Daoy (cell line): ENCODE results near the gene SYNGR2. TPM values are rescaled to one million over a fixed set of nuclear protein-coding genes. Genes with fewer than 3 reads are reported as not detected.
"Not testable (repeated sequence)": the region's sequence is repeated elsewhere in the genome, so short reads cannot be mapped to it uniquely, and the experiment has no call there.

ENCODE experiments used
- DNase-seq: peaks from one replicate; pipeline ENCODE4 v3.0.0-alpha.2; 2015; ENCODE audit warnings: low read depth
- total RNA-seq: library from RNA; depleted of rRNA; stranded (reverse); fragments of >200 nt; shearing (Covaris generic); gene quantifications from 2 replicates; pipeline ENCODE4 v1.2.3, GENCODE V29; 2014

Gene SYNGR2
- total RNA-seq, 1 experiment from 2014 or later: 19.4 TPM

GRCh38 chr17:78170692-78171590, 2.6 kb downstream of the SYNGR2 start:
- no peak for DNase-seq

DNA sequence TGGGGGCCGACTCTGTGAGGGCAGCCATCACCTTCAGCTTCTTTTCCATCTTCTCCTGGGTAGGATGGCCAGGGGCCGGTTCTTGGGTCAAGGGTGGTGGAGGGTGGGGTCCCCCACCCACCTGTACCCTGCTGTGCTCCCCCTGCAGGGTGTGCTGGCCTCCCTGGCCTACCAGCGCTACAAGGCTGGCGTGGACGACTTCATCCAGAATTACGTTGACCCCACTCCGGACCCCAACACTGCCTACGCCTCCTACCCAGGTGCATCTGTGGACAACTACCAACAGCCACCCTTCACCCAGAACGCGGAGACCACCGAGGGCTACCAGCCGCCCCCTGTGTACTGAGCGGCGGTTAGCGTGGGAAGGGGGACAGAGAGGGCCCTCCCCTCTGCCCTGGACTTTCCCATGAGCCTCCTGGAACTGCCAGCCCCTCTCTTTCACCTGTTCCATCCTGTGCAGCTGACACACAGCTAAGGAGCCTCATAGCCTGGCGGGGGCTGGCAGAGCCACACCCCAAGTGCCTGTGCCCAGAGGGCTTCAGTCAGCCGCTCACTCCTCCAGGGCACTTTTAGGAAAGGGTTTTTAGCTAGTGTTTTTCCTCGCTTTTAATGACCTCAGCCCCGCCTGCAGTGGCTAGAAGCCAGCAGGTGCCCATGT, 3.3 kb downstream of the SYNGR2 start:
- not testable (repeated sequence) for DNase-seq

DNA sequence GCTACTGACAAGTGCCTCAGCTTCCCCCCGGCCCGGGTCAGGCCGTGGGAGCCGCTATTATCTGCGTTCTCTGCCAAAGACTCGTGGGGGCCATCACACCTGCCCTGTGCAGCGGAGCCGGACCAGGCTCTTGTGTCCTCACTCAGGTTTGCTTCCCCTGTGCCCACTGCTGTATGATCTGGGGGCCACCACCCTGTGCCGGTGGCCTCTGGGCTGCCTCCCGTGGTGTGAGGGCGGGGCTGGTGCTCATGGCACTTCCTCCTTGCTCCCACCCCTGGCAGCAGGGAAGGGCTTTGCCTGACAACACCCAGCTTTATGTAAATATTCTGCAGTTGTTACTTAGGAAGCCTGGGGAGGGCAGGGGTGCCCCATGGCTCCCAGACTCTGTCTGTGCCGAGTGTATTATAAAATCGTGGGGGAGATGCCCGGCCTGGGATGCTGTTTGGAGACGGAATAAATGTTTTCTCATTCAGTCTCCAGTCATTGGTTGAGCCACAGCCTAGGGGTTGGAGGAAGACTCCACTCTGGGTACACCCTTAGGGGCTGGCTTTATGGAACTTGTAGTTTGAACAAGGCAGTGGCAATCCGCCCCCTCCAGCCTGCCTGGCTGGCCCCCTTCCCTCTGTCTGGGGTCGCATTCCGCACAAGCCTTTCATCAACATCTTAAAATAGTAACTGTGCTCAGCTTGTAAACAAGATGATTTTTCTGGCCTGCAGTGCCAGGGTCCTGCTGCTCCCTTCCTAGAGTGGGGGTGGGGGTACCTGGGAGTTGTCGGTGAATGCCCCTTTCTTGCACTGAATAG, 4.1 kb downstream of the SYNGR2 start:
- no peak for DNase-seq

DNA sequence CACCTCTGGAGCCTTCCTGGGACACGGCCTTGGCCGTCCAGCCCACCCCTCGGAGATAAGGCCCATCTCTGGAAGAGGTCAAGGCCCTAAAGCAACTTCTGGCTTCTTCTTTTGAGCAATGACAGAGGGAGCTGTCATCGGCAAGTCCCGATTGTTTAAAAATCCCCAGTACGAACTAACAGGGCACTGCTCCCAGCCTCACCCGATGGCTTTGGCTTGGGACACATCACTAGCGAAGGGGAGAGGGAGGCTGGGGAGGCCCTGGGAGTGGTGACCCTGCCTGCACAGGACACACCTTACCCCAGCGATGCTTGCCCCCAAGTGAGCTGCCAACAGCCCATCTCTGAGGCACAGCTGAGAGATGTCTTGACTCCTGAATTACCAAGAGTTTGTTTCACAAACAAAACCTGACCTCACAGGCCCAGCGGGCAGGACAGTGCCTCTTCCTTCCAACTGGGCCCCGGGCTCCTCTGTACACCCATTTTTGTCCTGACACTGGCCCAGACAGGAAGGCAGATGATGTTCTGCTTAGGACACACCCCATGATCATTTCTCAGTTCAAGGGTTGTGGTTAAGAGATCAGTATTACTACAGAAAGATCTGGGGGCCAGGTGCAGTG, 4.8 kb downstream of the SYNGR2 start:
- DNase-seq: no peak

- DNase-seq: no peak
Measured at GRCh38 chr17:78174346-78174869, 6.0 kb downstream of the SYNGR2 start.

GRCh38 chr17:78174870-78175642, 6.7 kb downstream of the SYNGR2 start:
- no peak for DNase-seq

GRCh38 chr17:78175643-78175981, 7.2 kb downstream of the SYNGR2 start:
- DNase-seq: no peak

DNA sequence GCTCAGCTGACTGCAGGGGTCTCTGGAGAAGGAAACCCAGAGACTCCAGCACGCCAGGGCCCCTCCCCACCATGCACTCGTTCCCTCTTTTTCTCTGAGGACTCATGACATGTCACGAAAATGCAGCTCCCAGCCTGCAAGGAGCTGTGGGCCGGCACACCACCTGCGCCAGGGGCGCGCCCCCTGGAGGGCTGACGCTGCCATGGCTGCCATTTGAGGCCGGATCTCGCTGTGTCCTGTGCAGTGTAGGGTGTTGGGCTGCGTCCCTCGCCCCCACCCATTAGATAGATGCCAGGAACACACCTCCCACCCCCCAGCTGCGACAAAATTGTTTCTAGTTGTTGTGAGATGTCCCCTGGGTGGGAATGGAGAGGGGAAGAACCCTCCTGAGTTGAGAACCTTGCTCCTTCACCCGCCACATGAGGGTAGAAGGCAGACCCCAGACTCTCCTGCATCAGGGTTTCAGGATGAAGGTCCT, 8.2 kb downstream of the SYNGR2 start:
- DNase-seq: peak; percentile 60

GRCh38 chr17:78179372-78179771, 11.0 kb downstream of the SYNGR2 start:
- DNase-seq: no peak

GRCh38 chr17:78180083-78180482, 11.7 kb downstream of the SYNGR2 start:
- no peak for DNase-seq

- no peak for DNase-seq
Measured at GRCh38 chr17:78180508-78180907, 12.1 kb downstream of the SYNGR2 start.

DNA sequence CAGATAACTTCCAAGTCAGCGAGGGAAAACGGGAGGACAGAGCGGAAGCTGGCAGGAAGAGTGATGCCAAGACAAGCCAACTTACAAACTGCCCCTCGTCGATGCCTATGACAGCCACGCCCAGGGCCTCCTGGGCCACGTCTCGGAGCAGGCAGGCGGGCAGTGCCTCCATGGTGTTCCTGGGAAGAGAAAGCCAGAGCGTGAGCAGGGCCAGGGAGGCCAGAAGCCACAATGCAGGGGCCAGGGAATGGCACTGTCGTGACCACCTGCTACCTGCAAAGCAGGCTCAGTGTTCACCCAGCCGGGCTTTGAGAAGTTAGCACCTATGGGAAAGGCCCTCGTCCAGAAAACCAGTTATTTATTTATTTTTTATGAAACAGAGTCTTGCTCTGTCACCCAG, 14.1 kb downstream of the SYNGR2 start:
- DNase-seq: no peak

DNA sequence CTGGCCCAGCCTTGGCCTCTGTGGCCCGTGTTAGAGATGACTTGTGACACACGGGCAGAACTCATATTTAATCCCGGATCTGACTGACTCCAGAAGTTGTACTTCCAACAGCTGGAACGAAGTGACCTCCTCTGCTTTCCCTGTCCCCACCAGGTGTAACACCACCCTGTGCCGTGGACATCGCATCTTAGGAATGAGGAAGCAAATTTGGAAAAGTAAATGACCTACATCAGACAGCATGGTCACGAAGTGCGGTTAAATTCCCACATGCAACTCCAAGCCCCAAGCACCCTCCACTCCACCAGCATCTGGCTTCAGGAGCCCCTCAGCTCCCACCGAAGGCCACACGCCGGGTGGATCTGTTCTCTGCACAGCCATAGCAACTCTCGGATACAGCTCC, 15.5 kb downstream of the SYNGR2 start:
- no peak for DNase-seq

DNA sequence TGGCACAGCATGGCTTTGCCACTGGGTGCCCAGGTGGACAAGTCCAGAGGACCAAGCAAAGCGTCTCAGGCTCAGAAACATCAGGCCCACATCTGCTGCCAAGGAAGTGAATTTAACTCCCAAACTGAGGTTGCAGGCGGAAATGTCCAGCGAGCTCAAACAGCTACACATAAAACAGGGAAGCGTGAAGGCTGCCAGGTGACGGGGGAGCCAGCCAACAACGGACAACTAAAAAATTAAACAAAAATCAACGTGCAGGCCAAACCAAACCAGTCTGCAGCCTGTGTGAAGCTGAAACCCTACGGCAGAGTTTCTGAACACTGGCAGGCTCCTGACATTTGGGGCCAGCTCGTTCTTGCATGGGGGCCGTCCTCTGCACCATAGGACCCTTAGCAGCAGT, 16.0 kb downstream of the SYNGR2 start:
- DNase-seq: no peak

DNA sequence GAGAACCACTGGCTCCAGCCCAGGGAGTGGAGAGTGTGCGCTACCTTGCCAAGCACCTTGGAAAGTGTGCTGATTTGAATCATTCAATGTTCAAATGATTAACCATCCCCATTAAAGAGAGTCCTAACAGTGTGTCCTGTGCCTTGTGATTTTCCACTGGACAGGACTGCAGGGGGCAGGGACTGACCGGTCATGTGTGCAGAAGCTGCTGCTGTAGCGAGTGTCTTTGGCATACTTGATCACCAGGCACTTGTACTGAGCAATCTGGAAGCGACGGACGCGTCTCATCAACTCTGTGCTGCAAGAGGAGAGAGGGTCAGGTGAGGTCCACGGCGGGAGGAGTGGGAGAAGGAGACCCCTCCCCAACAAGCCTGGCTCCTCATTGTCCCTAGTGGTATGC, 16.5 kb downstream of the SYNGR2 start:
- DNase-seq: no peak

DNA sequence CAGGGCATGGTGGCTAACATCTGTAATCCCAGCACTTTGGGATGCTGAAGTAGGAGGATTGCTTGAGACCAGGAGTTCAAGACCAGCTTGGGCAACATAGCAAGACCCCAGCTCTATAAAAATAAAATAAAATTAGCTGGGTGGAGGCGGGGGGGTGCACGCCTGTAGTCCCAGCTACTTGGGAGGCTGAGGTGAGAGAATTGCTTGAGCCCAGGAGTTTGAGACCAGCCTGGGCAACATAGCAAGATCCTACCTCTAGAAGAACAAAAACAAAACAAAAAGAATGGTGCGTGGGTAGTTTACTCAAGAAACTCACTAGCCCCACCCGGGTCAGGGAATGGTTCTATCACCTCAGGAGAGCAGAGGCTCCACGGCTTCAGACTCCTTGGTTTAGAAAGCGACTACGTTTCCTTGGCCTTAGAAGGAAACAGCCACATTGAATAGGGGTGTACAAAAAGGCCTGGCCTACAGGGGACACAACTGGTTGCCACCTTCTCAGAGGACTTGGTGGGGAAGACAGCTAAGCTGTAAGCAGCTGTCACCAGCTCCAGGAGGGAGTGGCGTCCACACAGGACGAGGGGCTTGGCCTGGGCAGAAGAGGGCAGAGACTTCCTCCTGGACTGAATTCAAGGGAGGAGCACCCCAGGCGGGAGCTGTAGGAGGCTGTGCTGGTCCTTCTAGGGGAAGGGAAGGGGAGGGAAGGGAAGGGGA, 17.8 kb downstream of the SYNGR2 start:
- DNase-seq: peak; percentile 58

- peak; percentile 99 for DNase-seq
Measured at GRCh38 chr17:78186692-78187595, 18.6 kb downstream of the SYNGR2 start, which contains the start of the genes AFMID and TK1. Gene AFMID, plus strand, starts transcription at chr17:78187362. Its CDS starts 9 bp downstream, at chr17:78187371. Gene TK1, minus strand, starts transcription at chr17:78187052. Its CDS starts 58 bp downstream, at chr17:78186994.

GRCh38 chr17:78196716-78197115, 28.3 kb downstream of the SYNGR2 start:
- peak; percentile 37 for DNase-seq
